GM12892 (cell line): Measurements from ENCODE around the gene VSX2.

Experiments
- POLR2A ChIP-seq: IDR thresholded peaks from 2 replicates; pipeline ENCODE4 v1.6.1; 2011; ENCODE audit warnings: low read depth, low read length, control low read depth
- POLR2AphosphoS5 ChIP-seq: IDR thresholded peaks from 2 replicates; pipeline ENCODE4 v1.6.1; 2011; ENCODE audit warnings: low read depth, low read length, control low read depth
- TAF1 ChIP-seq: IDR thresholded peaks from 2 replicates; pipeline ENCODE4 v1.6.1; 2011; ENCODE audit warnings: low read depth, mild to moderate bottlenecking, control low read depth, low read length, borderline replicate concordance

GRCh38 chr14:74211945-74212580 is 27.2 kb upstream of the VSX2 start:
- TF ChIP-seq TAF1 (no peak), POLR2A (no peak), POLR2AphosphoS5 (no peak)
